Measurements from ENCODE around the gene KDM4D. TPM values are rescaled to one million over a fixed set of nuclear protein-coding genes. Genes with fewer than 3 reads are reported as not detected.

The KDM4D gene
- total and polyA plus RNA-seq, 9 of the 15 experiments (the other 6 are each of a cell fraction or from before 2014, with no cell fraction given): 0.34 to 1.1 (median 0.50) TPM

DNA sequence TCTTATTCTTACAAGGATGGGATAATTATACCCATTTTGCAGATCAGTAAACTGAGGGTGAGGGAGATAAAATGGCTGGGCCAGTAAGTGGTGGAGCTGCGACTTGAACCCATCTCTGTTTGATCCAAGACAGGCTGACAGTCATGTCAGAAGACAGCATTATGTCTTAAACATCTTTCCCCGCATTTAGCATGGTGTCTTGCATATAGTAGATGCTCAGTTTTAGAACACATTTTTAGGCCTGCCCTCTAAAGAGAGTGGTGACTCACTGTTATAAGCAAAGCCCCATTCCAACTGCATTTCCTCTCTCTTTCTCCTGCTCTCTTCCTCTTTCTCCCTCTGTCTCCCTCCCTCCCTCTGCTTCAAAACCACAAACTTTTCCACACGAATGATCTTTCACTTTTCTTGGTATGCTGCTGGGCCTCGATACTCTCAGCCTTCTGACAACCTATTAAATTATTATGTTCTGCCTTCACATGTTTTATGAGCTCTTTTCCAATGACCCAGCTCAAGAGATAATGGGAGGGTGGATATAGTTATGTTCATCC, 25.4 kb upstream of the KDM4D start (continued):
- TF ChIP-seq, protein P1, sequence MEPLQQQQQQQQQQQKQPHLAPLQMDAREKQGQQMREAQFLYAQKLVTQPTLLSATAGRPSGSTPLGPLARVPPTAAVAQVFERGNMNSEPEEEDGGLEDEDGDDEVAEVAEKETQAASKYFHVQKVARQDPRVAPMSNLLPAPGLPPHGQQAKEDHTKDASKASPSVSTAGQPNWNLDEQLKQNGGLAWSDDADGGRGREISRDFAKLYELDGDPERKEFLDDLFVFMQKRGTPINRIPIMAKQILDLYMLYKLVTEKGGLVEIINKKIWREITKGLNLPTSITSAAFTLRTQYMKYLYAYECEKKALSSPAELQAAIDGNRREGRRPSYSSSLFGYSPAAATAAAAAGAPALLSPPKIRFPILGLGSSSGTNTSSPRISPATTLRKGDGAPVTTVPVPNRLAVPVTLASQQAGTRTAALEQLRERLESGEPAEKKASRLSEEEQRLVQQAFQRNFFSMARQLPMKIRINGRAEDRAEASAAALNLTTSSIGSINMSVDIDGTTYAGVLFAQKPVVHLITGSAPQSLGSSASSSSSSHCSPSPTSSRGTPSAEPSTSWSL (CRISPR knock-in tag; IDR thresholded peaks at IDR 0.05; ENCODE audit: borderline replicate concordance): no peak
- no peak for TF ChIP-seq STAT5B (CRISPR knock-in tag; IDR thresholded peaks at IDR 0.05)
- no peak for TF ChIP-seq ASH1L (IDR thresholded peaks at IDR 0.05; ENCODE audit: borderline replicate concordance, low read depth, partially characterized antibody)
- no peak for TF ChIP-seq CCAR2 (IDR thresholded peaks at IDR 0.05; ENCODE audit: low read depth, low read length)
- TF ChIP-seq PHB (CRISPR knock-in tag; IDR thresholded peaks at IDR 0.05): no peak
- TF ChIP-seq FOSL1 (tag; conservative IDR thresholded peaks at IDR 0.05): peak; percentile 70
- TF ChIP-seq SREBF1 (IDR thresholded peaks at IDR 0.05; ENCODE audit: borderline replicate concordance, low read depth, low read length): no peak
- no peak for TF ChIP-seq TBL1XR1 (IDR thresholded peaks at IDR 0.05; ENCODE audit: low read length in 2 of 2)
- TF ChIP-seq ZNF197 (CRISPR knock-in tag; IDR thresholded peaks at IDR 0.05; ENCODE audit: low read depth): no peak
- TF ChIP-seq, protein P2, sequence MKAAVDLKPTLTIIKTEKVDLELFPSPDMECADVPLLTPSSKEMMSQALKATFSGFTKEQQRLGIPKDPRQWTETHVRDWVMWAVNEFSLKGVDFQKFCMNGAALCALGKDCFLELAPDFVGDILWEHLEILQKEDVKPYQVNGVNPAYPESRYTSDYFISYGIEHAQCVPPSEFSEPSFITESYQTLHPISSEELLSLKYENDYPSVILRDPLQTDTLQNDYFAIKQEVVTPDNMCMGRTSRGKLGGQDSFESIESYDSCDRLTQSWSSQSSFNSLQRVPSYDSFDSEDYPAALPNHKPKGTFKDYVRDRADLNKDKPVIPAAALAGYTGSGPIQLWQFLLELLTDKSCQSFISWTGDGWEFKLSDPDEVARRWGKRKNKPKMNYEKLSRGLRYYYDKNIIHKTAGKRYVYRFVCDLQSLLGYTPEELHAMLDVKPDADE (conservative IDR thresholded peaks at IDR 0.05; ENCODE audit: control insufficient read depth, low read depth, low read length): no peak
- no peak for TF ChIP-seq BACH1 (tag; IDR thresholded peaks at IDR 0.05)
- no peak for TF ChIP-seq GTF2F1 (IDR thresholded peaks at IDR 0.05; ENCODE audit: low read depth, low read length)
- no peak for TF ChIP-seq ELF1 (tag; IDR thresholded peaks at IDR 0.05)
- TF ChIP-seq ZNF561 (CRISPR knock-in tag; conservative IDR thresholded peaks at IDR 0.05): 0 out of 2 replicates have a peak, but pooled peaks have one; percentile 7
- no peak for TF ChIP-seq CTBP1 (IDR thresholded peaks at IDR 0.05; ENCODE audit: borderline replicate concordance)
- no peak for TF ChIP-seq LARP7 (IDR thresholded peaks at IDR 0.05)
- TF ChIP-seq, protein P3, sequence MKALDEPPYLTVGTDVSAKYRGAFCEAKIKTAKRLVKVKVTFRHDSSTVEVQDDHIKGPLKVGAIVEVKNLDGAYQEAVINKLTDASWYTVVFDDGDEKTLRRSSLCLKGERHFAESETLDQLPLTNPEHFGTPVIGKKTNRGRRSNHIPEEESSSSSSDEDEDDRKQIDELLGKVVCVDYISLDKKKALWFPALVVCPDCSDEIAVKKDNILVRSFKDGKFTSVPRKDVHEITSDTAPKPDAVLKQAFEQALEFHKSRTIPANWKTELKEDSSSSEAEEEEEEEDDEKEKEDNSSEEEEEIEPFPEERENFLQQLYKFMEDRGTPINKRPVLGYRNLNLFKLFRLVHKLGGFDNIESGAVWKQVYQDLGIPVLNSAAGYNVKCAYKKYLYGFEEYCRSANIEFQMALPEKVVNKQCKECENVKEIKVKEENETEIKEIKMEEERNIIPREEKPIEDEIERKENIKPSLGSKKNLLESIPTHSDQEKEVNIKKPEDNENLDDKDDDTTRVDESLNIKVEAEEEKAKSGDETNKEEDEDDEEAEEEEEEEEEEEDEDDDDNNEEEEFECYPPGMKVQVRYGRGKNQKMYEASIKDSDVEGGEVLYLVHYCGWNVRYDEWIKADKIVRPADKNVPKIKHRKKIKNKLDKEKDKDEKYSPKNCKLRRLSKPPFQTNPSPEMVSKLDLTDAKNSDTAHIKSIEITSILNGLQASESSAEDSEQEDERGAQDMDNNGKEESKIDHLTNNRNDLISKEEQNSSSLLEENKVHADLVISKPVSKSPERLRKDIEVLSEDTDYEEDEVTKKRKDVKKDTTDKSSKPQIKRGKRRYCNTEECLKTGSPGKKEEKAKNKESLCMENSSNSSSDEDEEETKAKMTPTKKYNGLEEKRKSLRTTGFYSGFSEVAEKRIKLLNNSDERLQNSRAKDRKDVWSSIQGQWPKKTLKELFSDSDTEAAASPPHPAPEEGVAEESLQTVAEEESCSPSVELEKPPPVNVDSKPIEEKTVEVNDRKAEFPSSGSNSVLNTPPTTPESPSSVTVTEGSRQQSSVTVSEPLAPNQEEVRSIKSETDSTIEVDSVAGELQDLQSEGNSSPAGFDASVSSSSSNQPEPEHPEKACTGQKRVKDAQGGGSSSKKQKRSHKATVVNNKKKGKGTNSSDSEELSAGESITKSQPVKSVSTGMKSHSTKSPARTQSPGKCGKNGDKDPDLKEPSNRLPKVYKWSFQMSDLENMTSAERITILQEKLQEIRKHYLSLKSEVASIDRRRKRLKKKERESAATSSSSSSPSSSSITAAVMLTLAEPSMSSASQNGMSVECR (CRISPR knock-in tag; IDR thresholded peaks at IDR 0.05): no peak
- TF ChIP-seq, protein P4, sequence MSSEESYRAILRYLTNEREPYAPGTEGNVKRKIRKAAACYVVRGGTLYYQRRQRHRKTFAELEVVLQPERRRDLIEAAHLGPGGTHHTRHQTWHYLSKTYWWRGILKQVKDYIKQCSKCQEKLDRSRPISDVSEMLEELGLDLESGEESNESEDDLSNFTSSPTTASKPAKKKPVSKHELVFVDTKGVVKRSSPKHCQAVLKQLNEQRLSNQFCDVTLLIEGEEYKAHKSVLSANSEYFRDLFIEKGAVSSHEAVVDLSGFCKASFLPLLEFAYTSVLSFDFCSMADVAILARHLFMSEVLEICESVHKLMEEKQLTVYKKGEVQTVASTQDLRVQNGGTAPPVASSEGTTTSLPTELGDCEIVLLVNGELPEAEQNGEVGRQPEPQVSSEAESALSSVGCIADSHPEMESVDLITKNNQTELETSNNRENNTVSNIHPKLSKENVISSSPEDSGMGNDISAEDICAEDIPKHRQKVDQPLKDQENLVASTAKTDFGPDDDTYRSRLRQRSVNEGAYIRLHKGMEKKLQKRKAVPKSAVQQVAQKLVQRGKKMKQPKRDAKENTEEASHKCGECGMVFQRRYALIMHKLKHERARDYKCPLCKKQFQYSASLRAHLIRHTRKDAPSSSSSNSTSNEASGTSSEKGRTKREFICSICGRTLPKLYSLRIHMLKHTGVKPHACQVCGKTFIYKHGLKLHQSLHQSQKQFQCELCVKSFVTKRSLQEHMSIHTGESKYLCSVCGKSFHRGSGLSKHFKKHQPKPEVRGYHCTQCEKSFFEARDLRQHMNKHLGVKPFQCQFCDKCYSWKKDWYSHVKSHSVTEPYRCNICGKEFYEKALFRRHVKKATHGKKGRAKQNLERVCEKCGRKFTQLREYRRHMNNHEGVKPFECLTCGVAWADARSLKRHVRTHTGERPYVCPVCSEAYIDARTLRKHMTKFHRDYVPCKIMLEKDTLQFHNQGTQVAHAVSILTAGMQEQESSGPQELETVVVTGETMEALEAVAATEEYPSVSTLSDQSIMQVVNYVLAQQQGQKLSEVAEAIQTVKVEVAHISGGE (CRISPR knock-in tag; IDR thresholded peaks at IDR 0.05): no peak

Measured in K562 (cell line).